PC-9 (cell line): ENCODE measurements around the gene WT1.

Source experiments
- EZH2 ChIP-seq: fragments of 200-600 bp; sonication (generic); IDR thresholded peaks from 2 replicates; pipeline ENCODE4 v1.8.0; 2017; ENCODE audit warnings: antibody characterized with exemption, low read depth
- TF ChIP-seq, protein P1 (sequence below): fragments of 200-600 bp; sonication (generic); conservative IDR thresholded peaks from 2 replicates; pipeline ENCODE4 v1.6.1; 2017; ENCODE audit warnings: mixed run types, antibody characterized with exemption, mild to moderate bottlenecking, moderate library complexity

DNA sequence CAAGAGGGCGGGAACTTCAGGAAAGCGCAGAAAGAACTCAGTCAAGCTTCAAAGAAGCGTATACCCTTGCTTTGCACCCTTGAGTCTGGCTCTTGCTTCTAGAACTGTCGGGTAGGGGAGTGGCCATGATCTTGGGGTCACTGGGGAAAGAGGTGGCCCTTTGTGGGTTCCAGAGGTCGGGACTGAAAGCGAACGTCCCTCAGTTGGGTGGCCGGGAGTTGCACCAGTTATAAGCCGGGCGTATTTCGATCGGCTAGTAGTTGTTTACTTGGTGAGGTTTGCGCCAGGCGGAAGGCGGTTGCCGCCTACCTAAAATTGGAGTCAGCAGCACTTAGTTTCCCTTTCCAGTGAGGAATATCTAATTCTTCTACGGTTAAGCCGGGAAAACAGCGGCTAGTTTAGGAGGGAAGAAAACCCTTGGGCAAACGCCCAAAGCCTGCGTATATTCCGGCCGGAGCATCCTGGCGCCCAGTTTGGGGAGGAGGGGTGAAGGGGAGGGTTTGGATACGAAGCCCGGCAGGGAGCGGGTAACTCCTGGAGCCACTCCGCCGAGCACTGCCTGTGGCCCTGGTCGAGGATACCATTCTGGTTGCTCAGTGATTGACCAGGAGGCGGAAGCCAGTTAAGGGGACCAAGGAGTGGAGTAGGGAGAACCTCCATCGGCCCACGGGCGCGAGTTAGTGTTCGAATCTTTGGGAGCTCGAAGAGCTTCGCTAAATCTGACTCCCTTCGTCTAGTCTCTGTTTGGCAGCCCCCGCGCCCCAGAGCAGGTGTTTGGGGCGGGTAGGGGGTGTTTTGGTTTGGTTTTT lies 807 bp upstream of the WT1 start:
- TF ChIP-seq, protein P1, sequence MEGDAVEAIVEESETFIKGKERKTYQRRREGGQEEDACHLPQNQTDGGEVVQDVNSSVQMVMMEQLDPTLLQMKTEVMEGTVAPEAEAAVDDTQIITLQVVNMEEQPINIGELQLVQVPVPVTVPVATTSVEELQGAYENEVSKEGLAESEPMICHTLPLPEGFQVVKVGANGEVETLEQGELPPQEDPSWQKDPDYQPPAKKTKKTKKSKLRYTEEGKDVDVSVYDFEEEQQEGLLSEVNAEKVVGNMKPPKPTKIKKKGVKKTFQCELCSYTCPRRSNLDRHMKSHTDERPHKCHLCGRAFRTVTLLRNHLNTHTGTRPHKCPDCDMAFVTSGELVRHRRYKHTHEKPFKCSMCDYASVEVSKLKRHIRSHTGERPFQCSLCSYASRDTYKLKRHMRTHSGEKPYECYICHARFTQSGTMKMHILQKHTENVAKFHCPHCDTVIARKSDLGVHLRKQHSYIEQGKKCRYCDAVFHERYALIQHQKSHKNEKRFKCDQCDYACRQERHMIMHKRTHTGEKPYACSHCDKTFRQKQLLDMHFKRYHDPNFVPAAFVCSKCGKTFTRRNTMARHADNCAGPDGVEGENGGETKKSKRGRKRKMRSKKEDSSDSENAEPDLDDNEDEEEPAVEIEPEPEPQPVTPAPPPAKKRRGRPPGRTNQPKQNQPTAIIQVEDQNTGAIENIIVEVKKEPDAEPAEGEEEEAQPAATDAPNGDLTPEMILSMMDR = no peak
- no peak for TF ChIP-seq EZH2
